ENCODE data around the gene VWA5B1.

DNA sequence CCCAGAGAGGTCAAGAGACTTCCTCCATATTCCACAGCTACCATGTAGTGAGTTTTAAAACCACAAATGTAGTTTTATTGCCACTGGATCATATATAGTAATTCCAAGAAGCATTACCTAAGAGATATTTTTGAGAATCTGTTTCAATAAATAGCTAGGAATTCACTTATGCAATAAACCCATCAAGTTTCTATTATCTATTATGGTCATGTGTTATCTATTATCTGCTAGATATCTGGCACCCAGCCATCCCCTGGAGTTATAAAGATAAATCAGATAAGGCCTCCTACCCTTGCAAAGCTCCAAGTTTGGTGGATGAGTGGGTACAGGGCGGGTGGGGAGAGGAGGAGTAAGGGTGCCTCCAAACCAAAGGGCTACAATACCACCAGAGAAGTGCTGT, 10.3 kb upstream of the VWA5B1 start:
- TF ChIP-seq YY1 (IDR thresholded peaks at IDR 0.05; ENCODE audit: insufficient read depth, insufficient read length) (no peak), ZNF274 (IDR thresholded peaks at IDR 0.05; ENCODE audit: low read depth, low read length) (no peak)
